Panc1 (cell line): ENCODE data around the gene DCLK2. TPM values are rescaled to one million over a fixed set of nuclear protein-coding genes. Genes with fewer than 3 reads are reported as not detected.

Source experiments
- ATAC-seq: fragments of 200-7000 bp; cut with Tn5 transposase; 2 replicates; pipeline ENCODE4 v1.9.1; 2020; ENCODE audit warnings: mild to moderate bottlenecking, moderate library complexity
- BruUV-seq: library from RNA; stranded (reverse); fragments of 400-500 nt; replicated peaks from 2 replicates; lab custom pipeline; 2021; lab: Mats Ljungman, UMichigan
- CTCF ChIA-PET: fragments of 300-600 bp; sonication (Branson Sonifier 250); formaldehyde crosslinking; loops from one replicate; lab custom pipeline; 2022; ENCODE audit warnings: antibody characterized with exemption; lab: Charles Lee
- POLR2A ChIA-PET: fragments of 300-600 bp; sonication (Branson Sonifier 250); formaldehyde crosslinking; loops from one replicate; lab custom pipeline; 2022; ENCODE audit warnings: antibody characterized with exemption; lab: Charles Lee
- DNase-seq: peaks from one replicate; pipeline ENCODE4 v3.0.0-alpha.2; 2010; ENCODE audit warnings: low read depth, low spot score
- H3K27ac ChIP-seq: 2 replicates; pipeline ENCODE4 v1.5.1; 2011; ENCODE audit warnings: mild to moderate bottlenecking, low read length, inconsistent platforms
- H3K27me3 ChIP-seq: fragments of 200-500 bp; sonication (Bioruptor generic); 2 replicates; pipeline ENCODE4 v1.6.0; 2014; ENCODE audit warnings: low read length, inconsistent platforms; ENCODE audit not compliant: control insufficient read depth, insufficient read depth
- H3K36me3 ChIP-seq: fragments of 200-500 bp; sonication (Bioruptor generic); 2 replicates; pipeline ENCODE4 v1.5.1; 2014; ENCODE audit warnings: inconsistent platforms, mild to moderate bottlenecking, low read length, moderate library complexity; ENCODE audit not compliant: control insufficient read depth, insufficient read depth
- H3K4me1 ChIP-seq: 2 replicates; pipeline ENCODE4 v1.5.1; 2011; ENCODE audit warnings: inconsistent platforms, mild to moderate bottlenecking, low read length, moderate library complexity; ENCODE audit not compliant: control insufficient read depth, insufficient read depth
- H3K4me3 ChIP-seq, 2 experiments: 2 replicates each; pipeline ENCODE4 v1.5.1; 2011 to 2012; ENCODE audit warnings: low read depth in 2 of 2, low read length in 2 of 2, mild to moderate bottlenecking in 2 of 2, inconsistent platforms in 1 of 2, moderate library complexity in 1 of 2
- H3K9me3 ChIP-seq: fragments of 200-500 bp; sonication (Bioruptor generic); 2 replicates; pipeline ENCODE4 v1.5.1; 2014; ENCODE audit warnings: low read depth, mild to moderate bottlenecking, inconsistent platforms, low read length, moderate library complexity; ENCODE audit not compliant: control insufficient read depth, insufficient read depth
- POLR2AphosphoS5 ChIP-seq: IDR thresholded peaks from 2 replicates; pipeline ENCODE4 v1.6.1; 2012; ENCODE audit warnings: mild to moderate bottlenecking, low read depth, low read length, moderate library complexity
- SIN3A ChIP-seq: IDR thresholded peaks from 2 replicates; pipeline ENCODE4 v1.6.1; 2012; ENCODE audit warnings: low read depth, mild to moderate bottlenecking, low read length, moderate library complexity, borderline replicate concordance; ENCODE audit not compliant: insufficient read depth
- TCF7L2 ChIP-seq: IDR thresholded peaks from 2 replicates; pipeline ENCODE4 v1.6.1; 2011; ENCODE audit warnings: mild to moderate bottlenecking, low read depth, low read length, inconsistent platforms
- in situ Hi-C: cut with HindIII; loops from 2 replicates; pipeline ENCODE4 v1.10.0; 2016; ENCODE audit warnings: low sequenced_read_pairs, low pct_unique_long_range_greater_than_20kb
- intact Hi-C: fragments of 100-400 bp; cut with micrococcal nuclease; formaldehyde crosslinking; loops from one replicate; pipeline ENCODE4 v1.10.0; 2022; ENCODE audit not compliant: unreplicated experiment
- total RNA-seq: library from RNA; stranded (reverse); gene quantifications from one replicate; pipeline ENCODE4 v1.2.1, GENCODE V29; 2021; ENCODE audit not compliant: unreplicated experiment
- TF ChIP-seq, protein P1 (sequence below), 2 experiments: IDR thresholded peaks; 2 replicates each; pipeline ENCODE4 v1.6.1; 2011 to 2012; ENCODE audit warnings: low read depth in 2 of 2, control low read depth in 1 of 2, low read length in 1 of 2, mild to moderate bottlenecking in 1 of 2, moderate library complexity in 1 of 2; ENCODE audit not compliant: insufficient read depth in 1 of 2
- TF ChIP-seq, protein P2 (sequence below): fragments of 450-650 bp; IDR thresholded peaks from 2 replicates; pipeline ENCODE4 v1.5.1; 2017; ENCODE audit warnings: mild to moderate bottlenecking

DCLK2 gene
- total RNA-seq, 1 experiment from 2014 or later = 9.5 TPM

DNA sequence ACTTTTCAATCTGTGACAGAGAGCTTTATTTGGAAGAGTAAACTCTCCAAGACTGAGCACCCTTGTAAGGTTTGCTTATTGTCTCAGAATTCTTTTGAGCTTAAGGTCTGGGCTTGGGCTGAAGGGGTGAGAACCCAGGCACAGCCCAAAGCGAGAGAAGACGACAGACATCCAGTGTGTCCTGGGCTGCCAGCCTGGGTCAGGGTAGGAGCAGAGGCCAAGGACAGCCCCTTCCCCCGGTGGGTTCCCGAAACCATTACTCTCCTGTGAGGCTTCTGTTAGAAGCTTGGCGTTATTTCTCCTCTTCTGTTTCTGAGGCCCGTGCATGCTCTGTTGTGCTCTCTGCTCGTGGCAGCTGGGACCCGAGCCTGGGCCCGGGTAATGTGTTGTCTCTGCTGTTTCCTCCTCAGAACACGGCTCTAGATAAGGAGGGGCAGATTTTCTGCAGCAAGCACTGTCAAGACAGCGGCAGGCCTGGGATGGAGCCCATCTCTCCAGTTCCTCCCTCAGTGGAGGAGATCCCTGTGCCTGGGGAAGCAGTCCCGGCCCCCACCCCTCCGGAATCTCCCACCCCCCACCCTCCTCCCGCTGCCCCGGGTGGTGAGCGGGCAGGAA lies 177.5 kb downstream of the DCLK2 start:
- no TSS peak for BruUV-seq
- Histone ChIP-seq H3K36me3 (no peaks in the 10 kb centered on the region), H3K9me3 (no peaks in the 10 kb centered on the region), H3K4me3 (no peak overlapping the region), H3K27me3 (no peaks in the 10 kb centered on the region), H3K27ac (no peak overlapping the region), H3K4me1 (no peaks in the 10 kb centered on the region)
- intact Hi-C loops = no loop called here
- in situ Hi-C loops = no loop called here
- DNase-seq (no peak), ATAC-seq (no peak)
- TF ChIP-seq, protein P1, sequence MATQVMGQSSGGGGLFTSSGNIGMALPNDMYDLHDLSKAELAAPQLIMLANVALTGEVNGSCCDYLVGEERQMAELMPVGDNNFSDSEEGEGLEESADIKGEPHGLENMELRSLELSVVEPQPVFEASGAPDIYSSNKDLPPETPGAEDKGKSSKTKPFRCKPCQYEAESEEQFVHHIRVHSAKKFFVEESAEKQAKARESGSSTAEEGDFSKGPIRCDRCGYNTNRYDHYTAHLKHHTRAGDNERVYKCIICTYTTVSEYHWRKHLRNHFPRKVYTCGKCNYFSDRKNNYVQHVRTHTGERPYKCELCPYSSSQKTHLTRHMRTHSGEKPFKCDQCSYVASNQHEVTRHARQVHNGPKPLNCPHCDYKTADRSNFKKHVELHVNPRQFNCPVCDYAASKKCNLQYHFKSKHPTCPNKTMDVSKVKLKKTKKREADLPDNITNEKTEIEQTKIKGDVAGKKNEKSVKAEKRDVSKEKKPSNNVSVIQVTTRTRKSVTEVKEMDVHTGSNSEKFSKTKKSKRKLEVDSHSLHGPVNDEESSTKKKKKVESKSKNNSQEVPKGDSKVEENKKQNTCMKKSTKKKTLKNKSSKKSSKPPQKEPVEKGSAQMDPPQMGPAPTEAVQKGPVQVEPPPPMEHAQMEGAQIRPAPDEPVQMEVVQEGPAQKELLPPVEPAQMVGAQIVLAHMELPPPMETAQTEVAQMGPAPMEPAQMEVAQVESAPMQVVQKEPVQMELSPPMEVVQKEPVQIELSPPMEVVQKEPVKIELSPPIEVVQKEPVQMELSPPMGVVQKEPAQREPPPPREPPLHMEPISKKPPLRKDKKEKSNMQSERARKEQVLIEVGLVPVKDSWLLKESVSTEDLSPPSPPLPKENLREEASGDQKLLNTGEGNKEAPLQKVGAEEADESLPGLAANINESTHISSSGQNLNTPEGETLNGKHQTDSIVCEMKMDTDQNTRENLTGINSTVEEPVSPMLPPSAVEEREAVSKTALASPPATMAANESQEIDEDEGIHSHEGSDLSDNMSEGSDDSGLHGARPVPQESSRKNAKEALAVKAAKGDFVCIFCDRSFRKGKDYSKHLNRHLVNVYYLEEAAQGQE (IDR thresholded peaks at IDR 0.05; ENCODE audit: insufficient read depth in 1 of 2, low read depth in 2 of 2, low read length in 1 of 2) = no peak
- TF ChIP-seq TCF7L2 = no peak
- no peak for TF ChIP-seq POLR2AphosphoS5
- TF ChIP-seq, protein P2, sequence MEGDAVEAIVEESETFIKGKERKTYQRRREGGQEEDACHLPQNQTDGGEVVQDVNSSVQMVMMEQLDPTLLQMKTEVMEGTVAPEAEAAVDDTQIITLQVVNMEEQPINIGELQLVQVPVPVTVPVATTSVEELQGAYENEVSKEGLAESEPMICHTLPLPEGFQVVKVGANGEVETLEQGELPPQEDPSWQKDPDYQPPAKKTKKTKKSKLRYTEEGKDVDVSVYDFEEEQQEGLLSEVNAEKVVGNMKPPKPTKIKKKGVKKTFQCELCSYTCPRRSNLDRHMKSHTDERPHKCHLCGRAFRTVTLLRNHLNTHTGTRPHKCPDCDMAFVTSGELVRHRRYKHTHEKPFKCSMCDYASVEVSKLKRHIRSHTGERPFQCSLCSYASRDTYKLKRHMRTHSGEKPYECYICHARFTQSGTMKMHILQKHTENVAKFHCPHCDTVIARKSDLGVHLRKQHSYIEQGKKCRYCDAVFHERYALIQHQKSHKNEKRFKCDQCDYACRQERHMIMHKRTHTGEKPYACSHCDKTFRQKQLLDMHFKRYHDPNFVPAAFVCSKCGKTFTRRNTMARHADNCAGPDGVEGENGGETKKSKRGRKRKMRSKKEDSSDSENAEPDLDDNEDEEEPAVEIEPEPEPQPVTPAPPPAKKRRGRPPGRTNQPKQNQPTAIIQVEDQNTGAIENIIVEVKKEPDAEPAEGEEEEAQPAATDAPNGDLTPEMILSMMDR = no peak
- no peak for TF ChIP-seq SIN3A
- POLR2A ChIA-PET = no interaction called here
- CTCF ChIA-PET = no interaction called here

DNA sequence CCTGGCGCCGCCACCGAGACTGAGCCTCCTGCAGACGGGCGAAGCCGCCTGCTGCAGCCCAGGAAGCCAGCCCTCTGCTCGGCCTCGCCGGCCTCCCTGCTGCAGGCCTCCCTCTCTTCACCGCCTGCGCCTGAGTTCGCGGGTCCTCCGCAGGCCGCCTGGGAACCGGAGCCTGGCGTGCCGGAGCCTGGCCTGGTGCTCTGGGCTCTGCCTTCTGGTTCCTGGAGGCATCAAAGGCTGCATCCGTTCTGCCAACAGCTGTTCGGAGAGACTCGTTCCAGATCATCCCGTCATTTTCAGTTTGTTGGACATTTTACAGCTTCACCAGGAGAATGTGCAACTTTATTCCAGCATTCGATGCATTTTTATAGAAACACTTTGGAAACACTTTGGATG lies 178.0 kb downstream of the DCLK2 start:
- ChIA-PET POLR2A (no interaction called here), CTCF (no interaction called here)
- Histone ChIP-seq H3K4me1 (no peaks in the 10 kb centered on the region), H3K27ac (no peak overlapping the region), H3K36me3 (no peaks in the 10 kb centered on the region), H3K27me3 (no peaks in the 10 kb centered on the region), H3K4me3 (no peak overlapping the region), H3K9me3 (no peaks in the 10 kb centered on the region)
- in situ Hi-C loops (no loop called here), intact Hi-C loops (no loop called here)
- ATAC-seq (no peak), DNase-seq (no peak)
- BruUV-seq = no TSS peak
- TF ChIP-seq SIN3A = no peak
- TF ChIP-seq, protein P1 (IDR thresholded peaks at IDR 0.05; ENCODE audit: insufficient read depth in 1 of 2, low read depth in 2 of 2, low read length in 1 of 2) = no peak
